MM.1S (cell line): ENCODE results near the gene XIRP2.

Experiments
- DNase-seq: peaks from one replicate; pipeline ENCODE4 v3.0.0-alpha.2; 2015
- H2AFZ ChIP-seq: fragments of 300-600 bp; sonication (generic); 2 replicates; pipeline ENCODE4 v1.6.0; 2016; ENCODE audit warnings: antibody characterized with exemption, low read length
- H3F3A ChIP-seq: fragments of 300-600 bp; sonication (generic); 2 replicates; pipeline ENCODE4 v1.6.1; 2016; ENCODE audit warnings: mild to moderate bottlenecking, antibody characterized with exemption, low read length, moderate library complexity, mixed read lengths; ENCODE audit not compliant: insufficient read depth
- H3K27ac ChIP-seq: fragments of 300-600 bp; sonication (generic); 2 replicates; pipeline ENCODE4 v1.5.1; 2016; ENCODE audit warnings: mild to moderate bottlenecking, low read length
- H3K27me3 ChIP-seq: fragments of 300-600 bp; sonication (generic); replicated peaks from 2 replicates; pipeline ENCODE4 v1.6.0; 2016; ENCODE audit warnings: low read length; ENCODE audit not compliant: insufficient read depth
- H3K36me3 ChIP-seq: fragments of 300-600 bp; sonication (generic); replicated peaks from 2 replicates; pipeline ENCODE4 v1.6.1; 2016; ENCODE audit warnings: mild to moderate bottlenecking, low read length, mixed read lengths; ENCODE audit not compliant: insufficient read depth
- H3K4me1 ChIP-seq: fragments of 300-600 bp; sonication (generic); 2 replicates; pipeline ENCODE4 v1.6.1; 2016; ENCODE audit warnings: low read length, mixed read lengths
- H3K4me2 ChIP-seq: fragments of 300-600 bp; sonication (generic); 2 replicates; pipeline ENCODE4 v1.6.0; 2016; ENCODE audit warnings: low read depth, low read length
- H3K4me3 ChIP-seq: fragments of 300-600 bp; sonication (generic); 2 replicates; pipeline ENCODE4 v1.5.1; 2016; ENCODE audit warnings: low read length, mixed read lengths
- H3K79me2 ChIP-seq: fragments of 300-600 bp; sonication (generic); 2 replicates; pipeline ENCODE4 v1.6.1; 2016; ENCODE audit warnings: mixed run types, low read length, mixed read lengths
- H3K9ac ChIP-seq: fragments of 300-600 bp; sonication (generic); 2 replicates; pipeline ENCODE4 v1.6.1; 2016; ENCODE audit warnings: low read length, mixed read lengths
- H3K9me2 ChIP-seq: fragments of 300-600 bp; sonication (generic); replicated peaks from 2 replicates; pipeline ENCODE4 v1.6.1; 2016; ENCODE audit warnings: mild to moderate bottlenecking, low read length, mixed read lengths; ENCODE audit not compliant: insufficient read depth
- H3K9me3 ChIP-seq: fragments of 300-600 bp; sonication (generic); replicated peaks from 2 replicates; pipeline ENCODE4 v1.6.1; 2016; ENCODE audit warnings: mild to moderate bottlenecking, low read length, mixed read lengths; ENCODE audit not compliant: insufficient read depth
- H4K20me1 ChIP-seq: fragments of 300-600 bp; sonication (generic); 2 replicates; pipeline ENCODE4 v1.6.1; 2016; ENCODE audit warnings: mild to moderate bottlenecking, low read length, moderate library complexity, mixed read lengths; ENCODE audit not compliant: insufficient read depth
- EZH2 ChIP-seq: fragments of 300-600 bp; sonication (generic); optimal IDR thresholded peaks from 2 replicates; pipeline ENCODE3; 2017; ENCODE audit warnings: low read depth, mild to moderate bottlenecking, antibody characterized with exemption, low read length, mixed read lengths
- EZH2phosphoT487 ChIP-seq: fragments of 300-600 bp; sonication (generic); IDR thresholded peaks from 2 replicates; pipeline ENCODE4 v1.6.1; 2018; ENCODE audit warnings: antibody characterized with exemption, low read length
- TF ChIP-seq, protein P1 (sequence below): fragments of 300-600 bp; sonication (generic); IDR thresholded peaks from 2 replicates; pipeline ENCODE4 v1.5.1; 2016; ENCODE audit warnings: antibody characterized with exemption, low read length, mixed read lengths

Gene XIRP2

GRCh38 chr2:166984797-166985196 is 96.5 kb downstream of the XIRP2 start:
- no peak for TF ChIP-seq EZH2
- TF ChIP-seq, protein P1, sequence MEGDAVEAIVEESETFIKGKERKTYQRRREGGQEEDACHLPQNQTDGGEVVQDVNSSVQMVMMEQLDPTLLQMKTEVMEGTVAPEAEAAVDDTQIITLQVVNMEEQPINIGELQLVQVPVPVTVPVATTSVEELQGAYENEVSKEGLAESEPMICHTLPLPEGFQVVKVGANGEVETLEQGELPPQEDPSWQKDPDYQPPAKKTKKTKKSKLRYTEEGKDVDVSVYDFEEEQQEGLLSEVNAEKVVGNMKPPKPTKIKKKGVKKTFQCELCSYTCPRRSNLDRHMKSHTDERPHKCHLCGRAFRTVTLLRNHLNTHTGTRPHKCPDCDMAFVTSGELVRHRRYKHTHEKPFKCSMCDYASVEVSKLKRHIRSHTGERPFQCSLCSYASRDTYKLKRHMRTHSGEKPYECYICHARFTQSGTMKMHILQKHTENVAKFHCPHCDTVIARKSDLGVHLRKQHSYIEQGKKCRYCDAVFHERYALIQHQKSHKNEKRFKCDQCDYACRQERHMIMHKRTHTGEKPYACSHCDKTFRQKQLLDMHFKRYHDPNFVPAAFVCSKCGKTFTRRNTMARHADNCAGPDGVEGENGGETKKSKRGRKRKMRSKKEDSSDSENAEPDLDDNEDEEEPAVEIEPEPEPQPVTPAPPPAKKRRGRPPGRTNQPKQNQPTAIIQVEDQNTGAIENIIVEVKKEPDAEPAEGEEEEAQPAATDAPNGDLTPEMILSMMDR = no peak
- TF ChIP-seq EZH2phosphoT487 = no peak
- Histone ChIP-seq H3K4me1 (no peaks in the 10 kb centered on the region), H3K36me3 (no peaks in the 10 kb centered on the region), H3K4me3 (no peak overlapping the region), H3F3A (no peaks in the 10 kb centered on the region), H3K9me3 (no peaks in the 10 kb centered on the region), H3K27ac (no peak overlapping the region), H3K27me3 (no peaks in the 10 kb centered on the region), H3K9ac (no peak overlapping the region), H3K4me2 (no peak overlapping the region), H4K20me1 (no peaks in the 10 kb centered on the region), H3K79me2 (no peaks in the 10 kb centered on the region), H3K9me2 (no peaks in the 10 kb centered on the region), H2AFZ (no peak overlapping the region)
- DNase-seq = no peak

GRCh38 chr2:166994588-166995336 is 106.5 kb downstream of the XIRP2 start:
- Histone ChIP-seq H3F3A (no peaks in the 10 kb centered on the region), H3K9me2 (no peaks in the 10 kb centered on the region), H3K9ac (no peak overlapping the region), H3K4me1 (no peaks in the 10 kb centered on the region), H3K9me3 (no peaks in the 10 kb centered on the region), H3K4me2 (no peak overlapping the region), H3K27me3 (no peaks in the 10 kb centered on the region), H4K20me1 (no peaks in the 10 kb centered on the region), H3K4me3 (no peak overlapping the region), H3K79me2 (no peaks in the 10 kb centered on the region), H2AFZ (no peak overlapping the region), H3K36me3 (no peaks in the 10 kb centered on the region), H3K27ac (no peak overlapping the region)
- TF ChIP-seq EZH2 (no peak), EZH2phosphoT487 (no peak)
- TF ChIP-seq, protein P1 = no peak
- DNase-seq = no peak

- Histone ChIP-seq H4K20me1 (no peaks in the 10 kb centered on the region), H3K4me1 (no peaks in the 10 kb centered on the region), H3K4me3 (no peak overlapping the region), H3K27ac (no peak overlapping the region), H2AFZ (no peak overlapping the region), H3K9me3 (no peaks in the 10 kb centered on the region), H3K27me3 (no peaks in the 10 kb centered on the region), H3K36me3 (no peaks in the 10 kb centered on the region), H3K4me2 (no peak overlapping the region), H3K79me2 (no peaks in the 10 kb centered on the region), H3F3A (no peaks in the 10 kb centered on the region), H3K9ac (no peak overlapping the region), H3K9me2 (no peaks in the 10 kb centered on the region)
- DNase-seq = no peak
- TF ChIP-seq EZH2 (no peak), EZH2phosphoT487 (no peak)
- TF ChIP-seq, protein P1 = no peak
Observed at GRCh38 chr2:166996465-166996864, 108.2 kb downstream of the XIRP2 start.
